Activated naive CD8-positive, alpha-beta T cell treated with anti-CD3 and anti-CD28 coated beads for 36 hours (primary cell): Measurements from ENCODE around the gene ADA. TPM values are rescaled to one million over a fixed set of nuclear protein-coding genes. Genes with fewer than 3 reads are reported as not detected.

Experiments used
- DNase-seq: peaks from one replicate; pipeline ENCODE4 v3.0.0; 2021
- H3K27ac Mint-ChIP-seq: one replicate; pipeline ENCODE4 v1.8.0; 2022; ENCODE audit warnings: mild to moderate bottlenecking, moderate library complexity, mixed read lengths
- H3K27me3 Mint-ChIP-seq: one replicate; pipeline ENCODE4 v1.8.0; 2022; ENCODE audit warnings: mild to moderate bottlenecking, mixed read lengths
- H3K36me3 Mint-ChIP-seq: one replicate; pipeline ENCODE4 v1.8.0; 2021; ENCODE audit warnings: mild to moderate bottlenecking, mixed read lengths
- H3K4me1 Mint-ChIP-seq: one replicate; pipeline ENCODE4 v1.8.0; 2021; ENCODE audit warnings: mixed read lengths
- H3K4me3 Mint-ChIP-seq: one replicate; pipeline ENCODE4 v1.8.0; 2022; ENCODE audit warnings: mild to moderate bottlenecking, moderate library complexity, mixed read lengths
- H3K9me3 Mint-ChIP-seq: one replicate; pipeline ENCODE4 v1.8.0; 2022; ENCODE audit warnings: mixed read lengths
- total RNA-seq, 2 experiments: library from RNA; stranded (reverse); gene quantifications; one replicate each; pipeline ENCODE4 v1.2.3, GENCODE V29; 2021

Gene ADA
- total RNA-seq, 2 experiments from 2014 or later, result 25.6 to 27.0 TPM

GRCh38 chr20:44581515-44581914 lies 70.0 kb downstream of the ADA start:
- DNase-seq, result no peak
- H3K4me3 Mint-ChIP-seq, result no peak overlapping the region
- no peaks in the 10 kb centered on the region for H3K27me3 Mint-ChIP-seq
- no peak overlapping the region for H3K27ac Mint-ChIP-seq
- no peaks in the 10 kb centered on the region for H3K9me3 Mint-ChIP-seq
- peaks cover 15% of the 10 kb centered on the region for H3K4me1 Mint-ChIP-seq
- no peaks in the 10 kb centered on the region for H3K36me3 Mint-ChIP-seq

GRCh38 chr20:44580581-44581268 lies 70.8 kb downstream of the ADA start:
- H3K9me3 Mint-ChIP-seq, result no peaks in the 10 kb centered on the region
- peaks cover 17% of the 10 kb centered on the region for H3K4me1 Mint-ChIP-seq
- H3K4me3 Mint-ChIP-seq, result no peak overlapping the region
- no peak for DNase-seq
- no peak overlapping the region for H3K27ac Mint-ChIP-seq
- H3K36me3 Mint-ChIP-seq, result no peaks in the 10 kb centered on the region
- no peaks in the 10 kb centered on the region for H3K27me3 Mint-ChIP-seq

- Mint-ChIP-seq H3K36me3 (no peaks in the 10 kb centered on the region), H3K4me1 (peaks cover 12% of the 10 kb centered on the region), H3K9me3 (no peaks in the 10 kb centered on the region), H3K4me3 (no peak overlapping the region), H3K27ac (no peak overlapping the region), H3K27me3 (no peaks in the 10 kb centered on the region)
- DNase-seq, result no peak
Measured at GRCh38 chr20:44579313-44580081, 72.0 kb downstream of the ADA start.

DNA sequence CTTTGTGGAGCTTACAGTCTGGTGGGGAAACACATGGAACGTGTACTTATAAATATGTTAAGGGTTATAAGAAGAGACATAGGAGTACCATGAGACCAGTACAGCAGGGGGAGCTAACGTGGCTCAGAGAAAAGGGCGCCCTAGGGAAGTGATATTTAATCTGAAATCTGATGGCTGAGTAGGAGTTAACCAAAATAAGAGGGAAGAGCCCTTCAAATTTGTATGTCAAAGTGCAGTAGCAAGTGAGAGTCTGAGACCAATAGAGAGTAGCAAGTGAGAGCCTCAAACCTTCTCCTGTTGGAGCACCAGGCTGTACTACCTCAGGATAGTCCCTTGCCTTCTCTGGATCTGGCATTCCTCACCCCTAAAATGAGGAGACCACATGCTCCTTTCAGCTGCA lies 75.2 kb downstream of the ADA start:
- H3K4me1 Mint-ChIP-seq, result peaks cover 18% of the 10 kb centered on the region
- DNase-seq, result no peak
- H3K27ac Mint-ChIP-seq, result no peak overlapping the region
- H3K9me3 Mint-ChIP-seq, result no peaks in the 10 kb centered on the region
- H3K36me3 Mint-ChIP-seq, result no peaks in the 10 kb centered on the region
- no peaks in the 10 kb centered on the region for H3K27me3 Mint-ChIP-seq
- H3K4me3 Mint-ChIP-seq, result no peak overlapping the region

DNA sequence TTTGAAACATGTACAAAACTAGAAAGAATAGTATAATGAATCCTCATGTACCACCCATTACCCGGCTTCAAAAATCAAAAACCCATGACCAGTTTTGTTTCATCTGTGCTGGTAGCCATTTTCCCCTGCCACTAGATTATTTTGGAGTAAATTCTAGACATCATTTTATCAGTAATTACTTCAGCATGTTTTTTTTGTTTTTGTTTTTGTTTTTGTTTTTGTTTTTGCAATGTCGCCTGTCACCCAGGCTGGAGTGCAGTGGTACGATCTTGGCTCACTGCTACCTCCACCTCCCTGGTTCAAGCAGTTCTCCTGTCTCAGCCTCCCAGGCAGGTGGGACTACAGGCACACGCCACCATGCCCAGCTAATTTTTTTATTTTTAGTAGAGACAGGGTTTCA lies 77.1 kb downstream of the ADA start:
- H3K9me3 Mint-ChIP-seq, result no peaks in the 10 kb centered on the region
- no peaks in the 10 kb centered on the region for H3K36me3 Mint-ChIP-seq
- no peaks in the 10 kb centered on the region for H3K27me3 Mint-ChIP-seq
- H3K27ac Mint-ChIP-seq, result no peak overlapping the region
- H3K4me3 Mint-ChIP-seq, result no peak overlapping the region
- peaks cover 19% of the 10 kb centered on the region for H3K4me1 Mint-ChIP-seq
- no peak for DNase-seq

DNA sequence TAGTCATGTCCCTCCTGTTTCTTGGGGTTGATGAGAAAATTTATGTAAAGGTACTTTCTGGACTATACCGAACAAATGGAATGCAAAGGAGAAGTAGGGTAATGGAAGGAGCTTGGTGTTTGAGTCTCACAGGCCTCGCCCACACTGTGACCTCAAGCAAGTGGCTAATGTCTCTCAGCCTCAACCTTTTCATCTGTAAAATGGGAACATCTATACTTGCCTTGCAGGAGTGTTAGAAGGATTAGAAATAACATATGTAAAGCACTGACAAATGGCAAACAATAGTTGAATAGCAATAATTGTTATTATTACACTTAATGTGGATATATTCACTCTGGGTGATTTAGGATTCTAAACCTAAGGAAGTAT lies 78.0 kb downstream of the ADA start:
- Mint-ChIP-seq H3K4me3 (no peak overlapping the region), H3K27ac (no peak overlapping the region)

GRCh38 chr20:44572551-44573500 lies 78.7 kb downstream of the ADA start:
- Mint-ChIP-seq H3K27me3 (no peaks in the 10 kb centered on the region), H3K4me3 (no peak overlapping the region), H3K27ac (no peak overlapping the region), H3K9me3 (no peaks in the 10 kb centered on the region), H3K36me3 (no peaks in the 10 kb centered on the region), H3K4me1 (peaks cover 19% of the 10 kb centered on the region)
- DNase-seq, result no peak

More for the DNA sequence above, 78.0 kb downstream of the ADA start:
- Mint-ChIP-seq H3K27me3 (no peaks in the 10 kb centered on the region), H3K4me1 (peaks cover 19% of the 10 kb centered on the region), H3K9me3 (no peaks in the 10 kb centered on the region), H3K36me3 (no peaks in the 10 kb centered on the region)
- no peak for DNase-seq

DNA sequence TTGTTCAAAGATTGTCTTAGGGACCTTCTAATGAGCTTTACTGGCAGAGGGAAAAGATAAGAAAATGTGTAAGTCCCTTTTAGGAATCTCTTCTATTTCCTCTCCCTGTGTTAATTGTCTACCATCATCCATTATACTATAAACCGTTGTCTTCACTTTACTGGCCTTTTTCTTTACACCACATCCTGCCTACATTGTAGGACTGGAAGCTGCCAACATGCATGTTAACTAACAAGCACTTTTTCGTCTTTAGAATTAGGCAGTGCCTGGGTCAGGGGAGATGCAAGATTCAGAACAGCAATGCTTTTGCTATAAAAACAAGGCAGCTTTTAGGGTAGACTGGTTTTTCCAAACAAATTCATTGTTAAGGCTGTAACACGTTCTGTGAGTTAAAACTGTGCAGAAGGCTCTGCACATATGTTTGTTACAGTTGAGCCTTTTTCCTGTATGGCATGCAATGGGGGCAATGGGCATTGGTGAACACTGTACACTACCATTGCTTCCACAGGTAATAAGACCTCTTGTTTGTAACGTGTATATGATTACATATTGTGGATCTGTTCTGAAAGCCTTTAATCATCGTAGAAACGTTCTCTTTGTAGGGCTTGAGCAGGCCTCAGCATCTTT lies 80.0 kb downstream of the ADA start:
- no peak for DNase-seq
- Mint-ChIP-seq H3K27me3 (no peaks in the 10 kb centered on the region), H3K27ac (no peak overlapping the region), H3K4me3 (no peak overlapping the region), H3K9me3 (no peaks in the 10 kb centered on the region), H3K36me3 (no peaks in the 10 kb centered on the region), H3K4me1 (peaks cover 13% of the 10 kb centered on the region)

DNA sequence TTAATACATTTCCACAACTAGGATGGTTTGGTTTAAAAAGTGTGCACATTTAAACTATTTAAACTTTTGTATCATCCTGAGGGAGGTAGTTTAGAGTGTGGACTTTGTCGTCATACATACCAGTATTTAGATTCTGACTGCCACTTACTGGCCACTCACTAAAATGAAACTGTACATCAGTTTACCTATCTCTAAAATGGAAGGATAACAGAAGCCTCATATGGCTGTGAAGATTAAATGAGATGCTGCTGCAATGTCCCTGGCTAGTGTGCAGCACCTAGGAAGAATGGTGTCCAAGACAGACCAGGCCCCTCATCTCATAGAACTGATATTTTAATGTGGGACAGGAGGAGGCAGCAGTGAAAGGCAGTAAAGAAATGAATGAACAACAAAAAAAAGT lies 81.1 kb downstream of the ADA start:
- Mint-ChIP-seq H3K27ac (no peak overlapping the region), H3K4me3 (no peak overlapping the region), H3K36me3 (no peaks in the 10 kb centered on the region), H3K4me1 (peaks cover 7% of the 10 kb centered on the region), H3K27me3 (no peaks in the 10 kb centered on the region), H3K9me3 (no peaks in the 10 kb centered on the region)
- DNase-seq, result no peak

Other genes with a start within 250 kb of the ADA start
- 10 to 100 TPM; 30.1 to 31.4 TPM for gene TTPAL, start 175.8 kb downstream of the ADA start, total RNA-seq
- 10 to 100 TPM; 38.8 to 43.6 TPM for gene SERINC3, start 129.6 kb downstream of the ADA start, total RNA-seq
- gene PKIG, start 69.1 kb downstream of the ADA start, total RNA-seq, result 1 to 10 TPM; 8.8 to 9.2 TPM
- gene CCN5, start 63.7 kb upstream of the ADA start, total RNA-seq, result not detected
- under 1 TPM; 0.31 to 0.48 TPM for gene KCNK15, start 94.2 kb upstream of the ADA start, total RNA-seq
- gene RIMS4, start 158.8 kb upstream of the ADA start, total RNA-seq, result under 1 TPM in 1 of 2 experiments, not detected in 1; 0.08 TPM
- 100 to 1,000 TPM; 247 TPM for gene YWHAB, start 234.0 kb upstream of the ADA start, total RNA-seq